Gastroesophageal sphincter (tissue), 3 donors: ENCODE data around the gene SYNGR3.

Experiments
- EP300 ChIP-seq: sonication (generic); formaldehyde crosslinking; IDR thresholded peaks from one replicate; pipeline ENCODE4 v1.6.1; 2017; ENCODE audit warnings: antibody characterized with exemption, mild to moderate bottlenecking
- POLR2A ChIP-seq, 2 donors: fragments of 450-650 bp; IDR thresholded peaks; one replicate each; pipeline ENCODE4 v1.6.1; 2017; ENCODE audit warnings: antibody characterized with exemption in 2 of 2, mild to moderate bottlenecking in 2 of 2, moderate library complexity in 1 of 2
- TF ChIP-seq, protein P1 (sequence below), 4 experiments: fragments of 200-600 bp in 2 of 4; fragments of 450-650 bp in 2 of 4; sonication (generic) in 1 of 4; IDR thresholded peaks; one replicate each; pipeline ENCODE4 v1.5.1; 2017 to 2019; ENCODE audit warnings: antibody characterized with exemption in 4 of 4, mild to moderate bottlenecking in 2 of 4, moderate library complexity in 2 of 4

DNA sequence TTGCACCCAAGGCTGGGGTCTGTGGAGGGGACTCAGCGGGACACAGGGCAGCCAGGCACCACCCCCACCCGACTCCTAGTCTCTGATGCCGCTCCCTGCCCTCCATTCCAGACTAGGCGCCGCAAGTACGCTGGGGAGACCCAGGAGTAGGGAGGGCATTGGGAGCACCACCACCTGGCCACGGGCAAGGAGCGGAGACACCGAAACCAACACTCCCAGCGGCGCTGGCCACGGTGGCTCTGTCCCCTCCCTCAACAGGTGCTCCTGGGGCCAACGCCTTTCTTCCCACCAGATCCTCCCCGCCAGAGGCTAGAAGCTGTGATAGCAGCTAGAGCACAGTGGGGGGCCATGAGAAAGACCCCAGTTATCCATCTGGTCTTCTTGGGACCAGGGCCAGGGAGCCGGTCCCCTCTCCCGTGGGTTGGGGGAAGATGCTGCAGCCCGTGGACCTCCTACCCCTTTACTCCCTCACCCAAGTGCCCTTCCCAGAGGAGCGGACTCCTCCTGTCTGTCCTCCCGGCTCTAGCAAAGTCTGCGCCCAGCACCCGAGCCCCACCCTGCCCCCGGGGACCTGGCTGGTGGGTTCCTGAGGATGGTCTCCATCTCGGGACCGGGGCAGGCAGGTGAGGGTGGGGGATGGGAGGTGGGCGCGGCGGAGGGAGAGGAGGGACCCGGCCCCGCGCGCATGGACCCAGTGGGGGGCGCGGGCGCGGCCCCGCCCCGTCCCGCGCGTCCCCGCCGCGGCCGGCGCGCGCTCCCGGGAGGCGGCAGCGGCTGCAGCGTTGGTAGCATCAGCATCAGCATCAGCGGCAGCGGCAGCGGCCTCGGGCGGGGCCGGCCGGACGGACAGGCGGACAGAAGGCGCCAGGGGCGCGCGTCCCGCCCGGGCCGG, at the start of gene SYNGR3:
- TF ChIP-seq, protein P1, sequence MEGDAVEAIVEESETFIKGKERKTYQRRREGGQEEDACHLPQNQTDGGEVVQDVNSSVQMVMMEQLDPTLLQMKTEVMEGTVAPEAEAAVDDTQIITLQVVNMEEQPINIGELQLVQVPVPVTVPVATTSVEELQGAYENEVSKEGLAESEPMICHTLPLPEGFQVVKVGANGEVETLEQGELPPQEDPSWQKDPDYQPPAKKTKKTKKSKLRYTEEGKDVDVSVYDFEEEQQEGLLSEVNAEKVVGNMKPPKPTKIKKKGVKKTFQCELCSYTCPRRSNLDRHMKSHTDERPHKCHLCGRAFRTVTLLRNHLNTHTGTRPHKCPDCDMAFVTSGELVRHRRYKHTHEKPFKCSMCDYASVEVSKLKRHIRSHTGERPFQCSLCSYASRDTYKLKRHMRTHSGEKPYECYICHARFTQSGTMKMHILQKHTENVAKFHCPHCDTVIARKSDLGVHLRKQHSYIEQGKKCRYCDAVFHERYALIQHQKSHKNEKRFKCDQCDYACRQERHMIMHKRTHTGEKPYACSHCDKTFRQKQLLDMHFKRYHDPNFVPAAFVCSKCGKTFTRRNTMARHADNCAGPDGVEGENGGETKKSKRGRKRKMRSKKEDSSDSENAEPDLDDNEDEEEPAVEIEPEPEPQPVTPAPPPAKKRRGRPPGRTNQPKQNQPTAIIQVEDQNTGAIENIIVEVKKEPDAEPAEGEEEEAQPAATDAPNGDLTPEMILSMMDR (IDR thresholded peaks at IDR 0.05) = no peak
- TF ChIP-seq EP300 (no peak), POLR2A (IDR thresholded peaks at IDR 0.05) (no peak)
